ENCODE data around the gene ARID1A.

GRCh38 chr1:26787381-26787705, 91.5 kb downstream of the ARID1A start:
- TF ChIP-seq POLR2A (IDR thresholded peaks at IDR 0.05; ENCODE audit: low read length): no peak
- no peak for TF ChIP-seq MAX (IDR thresholded peaks at IDR 0.05)
- no peak for TF ChIP-seq CTCF (IDR thresholded peaks at IDR 0.05)
- TF ChIP-seq, protein P1, sequence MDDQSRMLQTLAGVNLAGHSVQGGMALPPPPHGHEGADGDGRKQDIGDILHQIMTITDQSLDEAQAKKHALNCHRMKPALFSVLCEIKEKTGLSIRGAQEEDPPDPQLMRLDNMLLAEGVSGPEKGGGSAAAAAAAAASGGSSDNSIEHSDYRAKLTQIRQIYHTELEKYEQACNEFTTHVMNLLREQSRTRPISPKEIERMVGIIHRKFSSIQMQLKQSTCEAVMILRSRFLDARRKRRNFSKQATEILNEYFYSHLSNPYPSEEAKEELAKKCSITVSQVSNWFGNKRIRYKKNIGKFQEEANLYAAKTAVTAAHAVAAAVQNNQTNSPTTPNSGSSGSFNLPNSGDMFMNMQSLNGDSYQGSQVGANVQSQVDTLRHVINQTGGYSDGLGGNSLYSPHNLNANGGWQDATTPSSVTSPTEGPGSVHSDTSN (IDR thresholded peaks at IDR 0.05): no peak
- TF ChIP-seq CBX8 (IDR thresholded peaks at IDR 0.05): no peak
